PFSK-1 (cell line): ENCODE measurements around the gene POU6F2.

Experiments used
- FOXP2 ChIP-seq: optimal IDR thresholded peaks from 2 replicates; pipeline ENCODE3; 2011; ENCODE audit warnings: borderline replicate concordance, control low read depth, inconsistent platforms; ENCODE audit not compliant: insufficient read depth; ENCODE audit errors: extremely low read length, extremely low read depth
- POLR2AphosphoS5 ChIP-seq: IDR thresholded peaks from 2 replicates; pipeline ENCODE4 v1.6.1; 2012; ENCODE audit warnings: low read depth, mild to moderate bottlenecking, control low read depth, low read length, moderate library complexity
- REST ChIP-seq, 2 experiments: IDR thresholded peaks; 2 replicates each; pipeline versions ENCODE4 v1.6.1 to v1.8.0; 2011 to 2012; ENCODE audit warnings: low read depth in 2 of 2, low read length in 2 of 2, control low read depth in 1 of 2, inconsistent platforms in 1 of 2, mild to moderate bottlenecking in 1 of 2, moderate library complexity in 1 of 2; ENCODE audit not compliant: insufficient read depth in 1 of 2
- SIN3A ChIP-seq: IDR thresholded peaks from 2 replicates; pipeline ENCODE4 v1.6.1; 2012; ENCODE audit warnings: mild to moderate bottlenecking, low read length, moderate library complexity, borderline replicate concordance; ENCODE audit not compliant: insufficient read depth
- TAF1 ChIP-seq: IDR thresholded peaks from 2 replicates; pipeline ENCODE4 v1.6.1; 2012; ENCODE audit warnings: low read length, control low read depth, borderline replicate concordance; ENCODE audit not compliant: insufficient read depth

Gene POU6F2

GRCh38 chr7:39086638-39087360 lies 109.1 kb downstream of the POU6F2 start:
- no peak for TF ChIP-seq TAF1
- TF ChIP-seq SIN3A: no peak
- no peak for TF ChIP-seq FOXP2
- TF ChIP-seq POLR2AphosphoS5: no peak
- TF ChIP-seq REST (IDR thresholded peaks at IDR 0.05; ENCODE audit: insufficient read depth in 1 of 2, low read depth in 2 of 2, low read length in 2 of 2): no peak

- no peak for TF ChIP-seq POLR2AphosphoS5
- no peak for TF ChIP-seq TAF1
- TF ChIP-seq FOXP2: no peak
These were observed 111.3 kb downstream of the POU6F2 start for GRCh38 chr7:39088730-39089593.

- TF ChIP-seq SIN3A (no peak), POLR2AphosphoS5 (no peak), REST (IDR thresholded peaks at IDR 0.05; ENCODE audit: insufficient read depth in 1 of 2, low read depth in 2 of 2, low read length in 2 of 2) (no peak), TAF1 (no peak), FOXP2 (no peak)
These were observed 113.4 kb downstream of the POU6F2 start for GRCh38 chr7:39091145-39091544.

GRCh38 chr7:39091774-39092173 lies 114.1 kb downstream of the POU6F2 start:
- TF ChIP-seq REST (IDR thresholded peaks at IDR 0.05; ENCODE audit: insufficient read depth in 1 of 2, low read depth in 2 of 2, low read length in 2 of 2): no peak
- no peak for TF ChIP-seq SIN3A
- TF ChIP-seq TAF1: no peak
- TF ChIP-seq POLR2AphosphoS5: no peak
- no peak for TF ChIP-seq FOXP2

- no peak for TF ChIP-seq REST (IDR thresholded peaks at IDR 0.05; ENCODE audit: insufficient read depth in 1 of 2, low read depth in 2 of 2, low read length in 2 of 2)
- no peak for TF ChIP-seq POLR2AphosphoS5
- TF ChIP-seq FOXP2: no peak
- TF ChIP-seq TAF1: no peak
- no peak for TF ChIP-seq SIN3A
These were observed 117.0 kb downstream of the POU6F2 start for GRCh38 chr7:39094731-39095130.
